Medulla oblongata (tissue), 1 donor: ENCODE results near the gene UNCX.
"Not testable (repeated sequence)": the region's sequence is repeated elsewhere in the genome, so short reads cannot be mapped to it uniquely, and the experiment has no call there.

Experiments
- DNase-seq: peaks from one replicate; pipeline ENCODE4 v3.0.0-alpha.2; 2015; ENCODE audit errors: extremely low spot score

The UNCX gene

GRCh38 chr7:1276626-1277175, 44.0 kb downstream of the UNCX start:
- no peak for DNase-seq

DNA sequence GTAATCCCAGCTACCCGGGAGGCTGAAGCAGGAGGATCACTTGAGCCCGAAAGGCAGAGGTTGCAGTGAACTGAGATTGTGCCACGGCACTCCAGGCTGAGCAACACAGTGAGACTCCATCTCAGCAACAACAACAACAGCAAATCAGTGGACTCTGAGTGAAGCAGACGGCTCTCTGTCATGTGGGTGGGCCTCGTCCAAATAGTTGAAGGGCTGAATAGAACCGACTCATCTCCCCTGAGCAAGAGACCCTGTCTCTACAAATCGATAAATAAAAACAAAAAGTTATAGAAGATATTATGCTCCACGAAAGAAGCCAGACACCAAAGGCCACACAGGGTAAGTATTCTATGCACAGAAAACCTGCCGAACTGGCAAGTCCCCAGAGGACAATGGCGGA, 45.9 kb downstream of the UNCX start:
- DNase-seq = no peak

GRCh38 chr7:1279041-1279440, 46.4 kb downstream of the UNCX start:
- no peak for DNase-seq

- DNase-seq = not testable (repeated sequence)
Observed at GRCh38 chr7:1279895-1280294, 47.2 kb downstream of the UNCX start.

DNA sequence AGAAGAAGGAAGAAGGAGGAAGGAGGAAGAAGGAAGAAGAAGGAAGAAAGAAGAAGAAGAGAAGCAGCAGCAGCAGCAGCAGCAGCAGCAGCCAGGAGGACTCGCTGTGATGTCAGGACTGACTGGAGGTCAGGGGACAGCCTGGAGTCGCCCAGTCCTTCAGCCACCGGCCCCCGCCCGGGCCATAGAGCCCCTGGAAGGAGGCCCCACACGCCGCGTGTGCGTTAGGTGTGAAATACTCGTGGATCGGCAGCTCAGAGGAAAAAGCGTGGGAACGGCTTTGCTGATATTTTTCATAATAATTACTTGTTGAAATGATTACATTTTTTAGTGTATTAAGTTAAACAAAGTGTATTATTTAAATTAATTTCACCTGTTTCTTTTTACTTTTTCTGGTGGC, 48.4 kb downstream of the UNCX start:
- DNase-seq = no peak

DNA sequence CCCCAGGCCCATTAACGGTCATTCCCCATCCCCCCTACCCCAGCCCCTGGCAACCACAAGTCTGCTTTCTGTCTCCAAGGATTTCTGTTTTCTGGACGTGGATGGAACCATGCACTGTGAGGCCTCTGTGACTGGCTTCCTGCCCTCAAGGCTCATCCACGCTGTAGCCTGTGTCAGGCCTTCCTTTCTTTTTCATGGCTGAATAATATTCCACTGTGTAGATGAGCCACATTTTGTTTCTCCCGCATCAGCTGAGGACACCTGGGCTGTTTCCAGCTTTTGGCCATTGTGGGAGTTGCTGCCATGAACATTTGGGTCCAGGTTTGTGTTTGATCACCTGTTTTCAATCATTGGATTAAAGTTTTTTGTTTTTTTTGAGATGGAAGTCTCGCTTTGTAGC, 50.0 kb downstream of the UNCX start:
- DNase-seq = no peak

DNA sequence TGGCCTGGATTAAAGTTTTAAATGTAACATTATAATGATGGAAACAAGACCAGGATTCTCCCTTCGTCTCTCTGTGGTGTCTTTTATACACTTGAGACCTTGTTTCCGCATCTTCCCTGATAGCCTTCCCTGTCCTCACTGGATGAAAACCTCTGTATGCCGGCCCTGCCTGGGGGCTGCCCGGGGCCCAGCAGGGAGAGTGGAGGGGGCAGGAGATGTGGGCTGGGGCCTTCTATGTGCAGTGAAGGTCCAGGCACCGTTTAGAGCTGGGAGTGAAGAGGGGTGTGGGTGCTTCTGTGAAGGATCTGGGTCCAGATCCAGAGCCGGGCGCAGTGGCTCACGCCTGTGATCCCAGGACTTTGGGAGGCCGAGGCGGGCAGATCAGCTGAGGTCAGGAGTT, 50.7 kb downstream of the UNCX start:
- DNase-seq = no peak

- no peak for DNase-seq
Observed at GRCh38 chr7:1283941-1284742, 51.5 kb downstream of the UNCX start.

DNA sequence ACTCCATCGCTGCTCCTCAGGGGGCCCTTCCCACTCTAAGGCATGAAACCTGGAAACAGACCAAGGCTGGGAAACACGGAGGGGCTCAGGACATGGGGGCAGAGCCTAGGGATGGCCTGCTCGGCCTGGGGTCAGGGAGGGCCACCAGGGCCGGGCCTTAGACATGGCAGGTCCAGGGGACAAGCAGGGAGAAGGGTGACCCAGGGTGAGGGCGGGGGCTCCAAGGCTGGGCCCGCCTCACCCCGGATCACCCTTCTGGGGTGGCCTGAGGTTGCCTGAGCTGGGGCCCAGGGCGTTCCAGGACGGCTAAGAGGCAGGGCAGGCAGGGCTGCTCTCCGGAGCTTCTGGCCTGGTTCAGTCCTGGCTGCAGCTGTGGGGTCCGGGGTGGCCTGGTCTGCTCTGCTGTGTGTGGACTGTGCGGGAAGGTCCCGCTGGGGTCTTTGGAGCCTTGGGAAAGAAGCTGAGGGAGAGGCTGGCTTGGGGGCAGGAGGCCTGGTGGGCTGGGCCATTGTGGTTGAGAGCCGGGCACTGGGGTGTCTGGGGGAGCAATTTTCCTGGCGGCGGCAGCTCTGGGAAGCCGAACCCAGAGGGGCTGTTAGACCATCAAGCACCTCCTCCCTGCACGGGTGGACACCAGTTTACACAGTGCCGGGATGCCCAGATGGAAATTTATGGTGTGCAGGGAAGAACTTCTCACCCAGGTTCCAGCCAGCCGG, 52.2 kb downstream of the UNCX start:
- DNase-seq = no peak

DNA sequence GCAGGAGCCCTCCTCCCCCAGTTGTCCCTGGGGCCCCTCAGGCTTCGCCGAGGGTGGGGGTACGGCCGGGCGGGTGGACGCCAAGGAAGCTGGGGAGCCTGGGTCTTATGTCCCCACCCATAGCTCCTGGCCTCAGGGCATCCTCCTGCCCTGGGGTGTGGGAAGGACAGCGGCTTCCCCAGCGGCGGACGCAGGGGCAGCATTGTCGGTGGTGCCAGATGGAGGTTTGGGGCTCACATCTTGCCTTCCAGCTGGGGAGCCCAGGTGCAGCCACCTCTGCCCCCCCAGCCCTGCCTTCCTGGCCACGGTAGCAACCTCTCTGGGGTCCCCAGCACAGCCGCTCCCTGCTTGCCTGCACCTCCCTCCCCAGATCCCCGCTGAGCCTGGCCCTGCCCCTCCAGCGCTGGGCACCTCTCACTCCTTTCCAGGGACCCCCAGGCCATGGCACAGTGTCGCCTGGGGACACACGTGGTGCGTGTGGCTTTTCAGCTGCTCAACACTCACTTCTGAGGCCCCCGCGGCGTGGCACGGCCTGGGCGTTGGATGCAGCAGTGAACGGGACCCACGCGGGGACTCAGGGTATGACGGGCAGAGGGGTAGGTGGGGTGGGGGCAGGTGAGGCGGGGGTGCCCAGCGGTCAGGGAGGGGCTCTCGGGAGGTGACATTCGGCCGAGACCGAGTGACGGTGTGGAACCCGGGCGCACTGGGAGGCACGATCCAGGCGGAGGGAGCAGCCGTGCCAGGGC, 53.1 kb downstream of the UNCX start:
- no peak for DNase-seq
